GM23248 (cell line): ENCODE data around the gene GALNT10.

Experiments used
- EZH2 ChIP-seq: fragments of 200-600 bp; sonication (generic); IDR thresholded peaks from 2 replicates; pipeline ENCODE4 v1.6.1; 2018; ENCODE audit warnings: antibody characterized with exemption, mild to moderate bottlenecking; ENCODE audit not compliant: insufficient read depth, poor library complexity, severe bottlenecking
- EZH2phosphoT487 ChIP-seq: fragments of 200-600 bp; sonication (generic); IDR thresholded peaks from 2 replicates; pipeline ENCODE4 v1.6.1; 2018; ENCODE audit warnings: antibody characterized with exemption, moderate library complexity, mild to moderate bottlenecking, low read depth; ENCODE audit not compliant: insufficient read depth

GRCh38 chr5:154313360-154314017 lies 123.0 kb downstream of the GALNT10 start:
- TF ChIP-seq EZH2phosphoT487 (no peak), EZH2 (no peak)
